ENCODE data around the gene SH3D19. TPM values are rescaled to one million over a fixed set of nuclear protein-coding genes. Genes with fewer than 3 reads are reported as not detected.

The SH3D19 gene
- total and polyA plus RNA-seq, 2 of the 4 experiments (the other 2 are of a cell fraction): 14.4 to 27.2 TPM

DNA sequence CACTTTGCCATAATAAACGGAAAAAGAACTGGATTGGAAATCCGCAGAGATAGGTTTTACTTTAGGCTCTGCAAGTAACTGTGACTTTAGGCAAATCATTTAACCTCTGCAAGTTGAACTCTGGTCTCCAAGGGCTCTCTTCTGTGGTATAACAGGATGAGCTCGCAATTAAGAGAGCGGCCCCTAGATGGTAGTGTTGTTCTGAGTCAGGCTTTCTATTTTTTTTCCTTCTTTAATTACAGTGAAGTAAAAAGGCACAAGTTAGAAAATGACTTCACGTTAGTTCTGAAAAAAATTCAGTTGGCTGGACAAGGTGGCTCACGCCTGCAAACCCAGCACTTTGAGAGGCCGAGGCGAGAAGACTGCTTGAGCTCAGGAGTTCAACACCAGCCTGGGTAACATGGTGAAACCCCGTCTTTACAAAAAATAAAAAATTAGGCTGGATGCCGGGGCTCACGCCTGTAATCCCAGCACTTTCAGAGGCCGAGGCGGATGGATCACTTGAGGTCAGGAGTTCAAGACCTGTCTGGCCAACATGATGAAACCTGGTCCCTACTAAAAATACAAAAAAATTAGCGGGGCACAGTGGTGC lies 207.9 kb downstream of the SH3D19 start:
- no peak overlapping the region for H3K27ac ChIP-seq (ENCODE audit: insufficient read depth, low read length)
- H3K18ac ChIP-seq (ENCODE audit: low read depth, low read length): no peak overlapping the region
- in situ Hi-C loops (cut with MboI; ENCODE audit: low sequenced_read_pairs) (loop anchor here (25.0 kb wide), 2 partner anchors 495 to 1270 kb away; no protein-coding TSS in a partner anchor), intact Hi-C loops (cut with micrococcal nuclease) (loop anchor here (1.0 to 2.0 kb wide), 3 partner anchors 245 to 495 kb away; no protein-coding TSS in a partner anchor), dilution Hi-C loops (cut with HindIII; ENCODE audit: low sequenced_read_pairs, unreplicated experiment) (no loop called here)
- 45% methylated on average over 8 of the region's 14 CpGs; no CpG with 5 or more reads in 1 of the 2 experiments for WGBS, 2 experiments (ENCODE audit: extremely low coverage in 2 of 2, insufficient read length in 1 of 2)
- POLR2A ChIA-PET (ENCODE audit: unreplicated experiment): no interaction called here
- peaks cover 6% of the 10 kb centered on the region for H3K4me1 ChIP-seq (ENCODE audit: control insufficient read depth, insufficient read depth, low read length)
- no peak overlapping the region for H3K14ac ChIP-seq (replicated peaks; ENCODE audit: low read depth, low read length)
- no peaks in the 10 kb centered on the region for H3K27me3 ChIP-seq (ENCODE audit: control insufficient read depth, insufficient read depth, low read length)
- H3K9ac ChIP-seq (ENCODE audit: low read depth, low read length): no peak overlapping the region
- H3K4ac ChIP-seq (ENCODE audit: low read depth, low read length): no peak overlapping the region
- ATAC-seq (ENCODE audit: low read depth) (peak; percentile 89), DNase-seq (peak; percentile 69)
- no peak overlapping the region for H4K91ac ChIP-seq (ENCODE audit: insufficient read depth, low read depth, low read length)
- H3K23ac ChIP-seq (ENCODE audit: low read depth, low read length): no peak overlapping the region
- CTCF ChIA-PET: interaction anchor here (1.2 kb wide), 2 partner anchors 256 to 574 kb away, joined by 3 read pairs; no protein-coding TSS in a partner anchor
- H3K9me1 ChIP-seq (ENCODE audit: insufficient read depth, low read length): no peaks in the 10 kb centered on the region; the same call in 1 of the 2 replicates
- no peak overlapping the region for H2BK15ac ChIP-seq (ENCODE audit: low read depth, low read length)
- H2AK9ac ChIP-seq (replicated peaks; ENCODE audit: low read depth, low read length, poor library complexity): no peak overlapping the region
- H3K79me1 ChIP-seq (ENCODE audit: low read depth in 1 of 2, low read length in 2 of 2): no peaks in the 10 kb centered on the region
- H2BK120ac ChIP-seq (ENCODE audit: low read depth, low read length): no peak overlapping the region
- H4K20me1 ChIP-seq (ENCODE audit: insufficient read depth, low read length): no peaks in the 10 kb centered on the region
- no peak overlapping the region for H2BK5ac ChIP-seq (ENCODE audit: low read depth, low read length, poor library complexity, severe bottlenecking)
- no peak overlapping the region for H4K5ac ChIP-seq (ENCODE audit: low read depth, low read length)
- no peak overlapping the region for H2AFZ ChIP-seq (replicated peaks; ENCODE audit: low read length, poor library complexity)
- no peak overlapping the region for H2BK20ac ChIP-seq (ENCODE audit: low read depth, low read length)
- BruUV-seq (replicated peaks): no TSS peak
- no peak overlapping the region for H2AK5ac ChIP-seq (ENCODE audit: low read depth, low read length)
- H3K4me2 ChIP-seq (ENCODE audit: low read depth, low read length): no peak overlapping the region
- peaks cover 3% of the 10 kb centered on the region for H3K36me3 ChIP-seq (ENCODE audit: control insufficient read depth, insufficient read depth, low read length)
- no peak overlapping the region for H3K56ac ChIP-seq (ENCODE audit: extremely low read depth, insufficient read depth, low read length)
- H3K9me3 ChIP-seq (ENCODE audit: control insufficient read depth, insufficient read depth, low read length): no peaks in the 10 kb centered on the region
- H4K8ac ChIP-seq (ENCODE audit: low read depth in 2 of 2, low read length in 2 of 2): no peak overlapping the region
- TF ChIP-seq SMC3 (IDR thresholded peaks at IDR 0.05; ENCODE audit: low read depth, low read length) (peak; percentile 70), NFE2L2 (IDR thresholded peaks at IDR 0.05; ENCODE audit: low read depth, low read length) (no peak), MXI1 (IDR thresholded peaks at IDR 0.05; ENCODE audit: borderline replicate concordance, low read depth, low read length) (no peak), RAD21 (IDR thresholded peaks at IDR 0.05; ENCODE audit: low read length) (peak; percentile 84), RFX5 (IDR thresholded peaks at IDR 0.05; ENCODE audit: low read depth, low read length) (no peak), POLR2A (IDR thresholded peaks at IDR 0.05; ENCODE audit: low read depth, low read length) (no peak), CEBPB (IDR thresholded peaks at IDR 0.05; ENCODE audit: low read depth, low read length) (no peak)
- TF ChIP-seq, protein P1, sequence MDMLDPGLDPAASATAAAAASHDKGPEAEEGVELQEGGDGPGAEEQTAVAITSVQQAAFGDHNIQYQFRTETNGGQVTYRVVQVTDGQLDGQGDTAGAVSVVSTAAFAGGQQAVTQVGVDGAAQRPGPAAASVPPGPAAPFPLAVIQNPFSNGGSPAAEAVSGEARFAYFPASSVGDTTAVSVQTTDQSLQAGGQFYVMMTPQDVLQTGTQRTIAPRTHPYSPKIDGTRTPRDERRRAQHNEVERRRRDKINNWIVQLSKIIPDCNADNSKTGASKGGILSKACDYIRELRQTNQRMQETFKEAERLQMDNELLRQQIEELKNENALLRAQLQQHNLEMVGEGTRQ (IDR thresholded peaks at IDR 0.05; ENCODE audit: low read depth, low read length): no peak
- TF ChIP-seq, protein P2, sequence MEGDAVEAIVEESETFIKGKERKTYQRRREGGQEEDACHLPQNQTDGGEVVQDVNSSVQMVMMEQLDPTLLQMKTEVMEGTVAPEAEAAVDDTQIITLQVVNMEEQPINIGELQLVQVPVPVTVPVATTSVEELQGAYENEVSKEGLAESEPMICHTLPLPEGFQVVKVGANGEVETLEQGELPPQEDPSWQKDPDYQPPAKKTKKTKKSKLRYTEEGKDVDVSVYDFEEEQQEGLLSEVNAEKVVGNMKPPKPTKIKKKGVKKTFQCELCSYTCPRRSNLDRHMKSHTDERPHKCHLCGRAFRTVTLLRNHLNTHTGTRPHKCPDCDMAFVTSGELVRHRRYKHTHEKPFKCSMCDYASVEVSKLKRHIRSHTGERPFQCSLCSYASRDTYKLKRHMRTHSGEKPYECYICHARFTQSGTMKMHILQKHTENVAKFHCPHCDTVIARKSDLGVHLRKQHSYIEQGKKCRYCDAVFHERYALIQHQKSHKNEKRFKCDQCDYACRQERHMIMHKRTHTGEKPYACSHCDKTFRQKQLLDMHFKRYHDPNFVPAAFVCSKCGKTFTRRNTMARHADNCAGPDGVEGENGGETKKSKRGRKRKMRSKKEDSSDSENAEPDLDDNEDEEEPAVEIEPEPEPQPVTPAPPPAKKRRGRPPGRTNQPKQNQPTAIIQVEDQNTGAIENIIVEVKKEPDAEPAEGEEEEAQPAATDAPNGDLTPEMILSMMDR (conservative IDR thresholded peaks at IDR 0.05; ENCODE audit: low read depth, low read length): peak; percentile 87
- no peak overlapping the region for H3K4me3 ChIP-seq (ENCODE audit: insufficient read depth, low read depth, low read length)
